Upper lobe of left lung (tissue), 6 donors: Measurements from ENCODE around the gene SPTB. TPM values are rescaled to one million over a fixed set of nuclear protein-coding genes. Genes with fewer than 3 reads are reported as not detected.

ENCODE experiments used
- ATAC-seq, 2 donors: fragments of 200-7000 bp; cut with Tn5 transposase; one replicate each; pipeline ENCODE4 v1.9.1; 2022; ENCODE audit warnings: mild to moderate bottlenecking in 2 of 2, moderate library complexity in 2 of 2; ENCODE audit not compliant: low FRiP score in 2 of 2
- DNase-seq, 2 donors: peaks; one replicate each; pipeline ENCODE4 v3.0.0-alpha.2; 2019 to 2020
- H3K27ac ChIP-seq, 4 donors: fragments of 200-600 bp; sonication (generic); one replicate each; pipeline ENCODE4 v1.5.1; 2016 to 2019
- H3K27me3 ChIP-seq, 4 donors: fragments of 200-600 bp; sonication (generic); one replicate each; pipeline ENCODE4 v1.5.1; 2017 to 2019
- H3K36me3 ChIP-seq, 4 donors: fragments of 200-600 bp; sonication (generic); one replicate each; pipeline ENCODE4 v1.5.1; 2016 to 2019
- H3K4me1 ChIP-seq, 4 donors: fragments of 200-600 bp; sonication (generic); one replicate each; pipeline ENCODE4 v1.5.1; 2018 to 2019
- H3K4me3 ChIP-seq, 4 donors: fragments of 200-600 bp; sonication (generic); one replicate each; pipeline ENCODE4 v1.5.1; 2017 to 2019; ENCODE audit warnings: mild to moderate bottlenecking in 2 of 4, moderate library complexity in 1 of 4
- H3K9me3 ChIP-seq, 4 donors: fragments of 200-600 bp; sonication (generic); one replicate each; pipeline ENCODE4 v1.5.1; 2018 to 2019
- EP300 ChIP-seq, 4 donors: sonication (generic); formaldehyde crosslinking; IDR thresholded peaks; one replicate each; pipeline ENCODE4 v1.5.1; 2017; ENCODE audit warnings: antibody characterized with exemption in 4 of 4, control low read depth in 2 of 4
- POLR2A ChIP-seq, 4 donors: fragments of 450-650 bp; IDR thresholded peaks; one replicate each; pipeline ENCODE4 v1.5.1; 2016 to 2017; ENCODE audit warnings: antibody characterized with exemption in 4 of 4, mild to moderate bottlenecking in 2 of 4
- POLR2AphosphoS5 ChIP-seq, 2 donors: sonication (generic); formaldehyde crosslinking; IDR thresholded peaks; one replicate each; pipeline ENCODE4 v1.5.1; 2017; ENCODE audit warnings: antibody characterized with exemption in 2 of 2
- WGBS, 2 donors: methylation state at CpG; one replicate each; pipeline ENCODE4 v1.1.5; 2017 to 2018; 5-methylcytosine and 5-hydroxymethylcytosine counted together
- small RNA-seq, 4 donors: library from RNA; depleted of rRNA; stranded (forward); fragments of <200 nt; gene quantifications; one replicate each; pipeline ENCODE3, GENCODE V24; 2016
- total RNA-seq, 6 donors: library from RNA; depleted of rRNA in 4 of 6; stranded (reverse); fragments of >200 nt in 4 of 6; gene quantifications; one replicate each; pipeline versions ENCODE4 v1.1.0 to v1.2.1, GENCODE V29; 2016 to 2021
- TF ChIP-seq, protein P1 (sequence below), 6 experiments: fragments of 450-650 bp in 4 of 6; fragments of 200-600 bp in 2 of 6; sonication (generic) in 2 of 6; IDR thresholded peaks; one replicate each; pipeline ENCODE4 v1.5.1; 2016 to 2019; ENCODE audit warnings: antibody characterized with exemption in 6 of 6
- donor health status: DM: no; HTN: no; CAD: no; lungs with moderate emphysema.
- donor health status: DM: no; HTN: yes; CAD: no; lungs with severe emphysema.

SPTB gene
- total RNA-seq, 6 donors from 2014 or later: 2.1 to 3.3 (median 2.7) TPM

- H3K4me3 ChIP-seq: no peak overlapping the region
- DNase-seq: no peak
- no peak overlapping the region for H3K27ac ChIP-seq
- H3K4me1 ChIP-seq: peaks cover 16 to 56% (median 46%) of the 10 kb centered on the region in 4 donors
- H3K9me3 ChIP-seq: no peaks in the 10 kb centered on the region
- no peaks in the 10 kb centered on the region for H3K36me3 ChIP-seq
- H3K27me3 ChIP-seq: no peaks in the 10 kb centered on the region
- 76 to 81% methylated on average over 2 of the region's 2 CpGs for WGBS, 2 donors
- TF ChIP-seq POLR2AphosphoS5 (IDR thresholded peaks at IDR 0.05) (no peak), POLR2A (IDR thresholded peaks at IDR 0.05) (no peak), EP300 (IDR thresholded peaks at IDR 0.05) (no peak)
- TF ChIP-seq, protein P1, sequence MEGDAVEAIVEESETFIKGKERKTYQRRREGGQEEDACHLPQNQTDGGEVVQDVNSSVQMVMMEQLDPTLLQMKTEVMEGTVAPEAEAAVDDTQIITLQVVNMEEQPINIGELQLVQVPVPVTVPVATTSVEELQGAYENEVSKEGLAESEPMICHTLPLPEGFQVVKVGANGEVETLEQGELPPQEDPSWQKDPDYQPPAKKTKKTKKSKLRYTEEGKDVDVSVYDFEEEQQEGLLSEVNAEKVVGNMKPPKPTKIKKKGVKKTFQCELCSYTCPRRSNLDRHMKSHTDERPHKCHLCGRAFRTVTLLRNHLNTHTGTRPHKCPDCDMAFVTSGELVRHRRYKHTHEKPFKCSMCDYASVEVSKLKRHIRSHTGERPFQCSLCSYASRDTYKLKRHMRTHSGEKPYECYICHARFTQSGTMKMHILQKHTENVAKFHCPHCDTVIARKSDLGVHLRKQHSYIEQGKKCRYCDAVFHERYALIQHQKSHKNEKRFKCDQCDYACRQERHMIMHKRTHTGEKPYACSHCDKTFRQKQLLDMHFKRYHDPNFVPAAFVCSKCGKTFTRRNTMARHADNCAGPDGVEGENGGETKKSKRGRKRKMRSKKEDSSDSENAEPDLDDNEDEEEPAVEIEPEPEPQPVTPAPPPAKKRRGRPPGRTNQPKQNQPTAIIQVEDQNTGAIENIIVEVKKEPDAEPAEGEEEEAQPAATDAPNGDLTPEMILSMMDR (IDR thresholded peaks at IDR 0.05): no peak
- ATAC-seq: no peak
Observed at GRCh38 chr14:64700290-64700689, 179.4 kb downstream of the SPTB start.

DNA sequence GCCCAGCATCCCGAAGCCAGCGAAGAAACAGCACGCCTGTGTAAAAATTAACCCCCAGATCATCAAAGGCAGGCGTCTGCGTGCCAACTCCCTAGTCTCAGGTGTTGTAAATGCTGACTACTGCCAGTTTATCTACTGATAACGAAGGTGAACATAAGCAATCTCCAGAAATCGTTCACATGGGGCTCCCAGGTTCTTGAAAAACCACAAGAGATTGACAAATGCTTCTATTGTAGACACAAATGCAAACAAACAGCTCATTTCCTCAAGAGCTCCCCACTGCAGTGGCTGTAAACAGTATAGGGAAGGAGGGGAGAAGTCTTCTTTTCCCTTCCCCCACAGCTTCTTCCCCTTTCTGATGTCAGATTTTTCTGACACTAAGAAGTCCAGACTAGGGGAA is 180.8 kb downstream of the SPTB start:
- TF ChIP-seq POLR2AphosphoS5 (IDR thresholded peaks at IDR 0.05): peak in 1 of 2 donors; percentile 22
- peak in 1 of 4 donors; percentile 41 for TF ChIP-seq EP300 (IDR thresholded peaks at IDR 0.05)
- TF ChIP-seq POLR2A (IDR thresholded peaks at IDR 0.05): no peak

GRCh38 chr14:64696355-64696857 is 183.3 kb downstream of the SPTB start:
- TF ChIP-seq POLR2AphosphoS5 (IDR thresholded peaks at IDR 0.05) (peak in 1 of 2 donors; percentile 12), POLR2A (IDR thresholded peaks at IDR 0.05) (no peak)
- Histone ChIP-seq H3K9me3 (no peaks in the 10 kb centered on the region), H3K27me3 (no peaks in the 10 kb centered on the region), H3K36me3 (no peaks in the 10 kb centered on the region), H3K4me3 (no peak overlapping the region), H3K4me1 (peaks cover 0 to 27% (median 19%) of the 10 kb centered on the region in 4 donors), H3K27ac (no peak overlapping the region)
- DNase-seq (peak in 1 of 2 donors; percentile 41), ATAC-seq (no peak)
- WGBS, 2 donors: 51 to 66% methylated on average over 3 to 4 of the region's 4 CpGs

More for the DNA sequence above, 180.8 kb downstream of the SPTB start:
- DNase-seq: peak in 1 of 2 donors; percentile 54
- Histone ChIP-seq H3K9me3 (no peaks in the 10 kb centered on the region), H3K27me3 (no peaks in the 10 kb centered on the region), H3K4me3 (no peak overlapping the region), H3K27ac (peak overlapping the region in 2 of 4 donors; percentile 54 to 79), H3K4me1 (peaks cover 6 to 42% (median 33%) of the 10 kb centered on the region in 4 donors), H3K36me3 (no peaks in the 10 kb centered on the region)
- peak; percentile 72 to 75 for ATAC-seq
- 26% methylated on average over 7 of the region's 7 CpGs for WGBS, 2 donors

Small RNA genes within 50 kb of the gene (small RNA-seq; reads per million reads assigned to genes)
- 0 reads per million in 4 donors for gene RPPH1-2P

Other genes starting within 250 kb of the SPTB start
- 10 to 100 TPM; 12.8 to 49.2 (median 34.8) TPM for gene PLEKHG3, start 175.5 kb downstream of the SPTB start, total RNA-seq
- gene CHURC1, start 34.5 kb upstream of the SPTB start, total RNA-seq: 10 to 100 TPM; 18.3 to 99.6 (median 49.2) TPM
- gene GPX2, start 62.8 kb upstream of the SPTB start, total RNA-seq: 1 to 10 TPM in 5 of 6 donors, under 1 TPM in 1; 0.91 to 9.5 (median 2.2) TPM
- 10 to 100 TPM; 16.8 to 39.8 (median 22.8) TPM for gene RAB15, start 92.4 kb upstream of the SPTB start, total RNA-seq
- 10 to 100 TPM in 5 of 6 donors, 1 to 10 TPM in 1; 9.5 to 30.1 (median 16.0) TPM for gene FNTB, start 107.0 kb upstream of the SPTB start, total RNA-seq
- 100 to 1,000 TPM in 2 of 6 donors, 10 to 100 TPM in 4; 53.7 to 146 (median 68.2) TPM for gene MAX, start 222.6 kb upstream of the SPTB start, total RNA-seq